RKO (cell line): ENCODE results near the gene KEL.

ENCODE experiments used
- DNase-seq: peaks from one replicate; pipeline ENCODE4 v3.0.0-alpha.2; 2016; ENCODE audit warnings: low spot score

KEL gene

GRCh38 chr7:142898377-142899170 is 63.6 kb downstream of the KEL start:
- no peak for DNase-seq

GRCh38 chr7:142897691-142898090 is 64.5 kb downstream of the KEL start:
- no peak for DNase-seq

GRCh38 chr7:142896741-142897379 is 65.3 kb downstream of the KEL start:
- DNase-seq, result no peak

- no peak for DNase-seq
These were observed 66.0 kb downstream of the KEL start for GRCh38 chr7:142896151-142896550.

GRCh38 chr7:142894985-142895593 is 67.1 kb downstream of the KEL start:
- no peak for DNase-seq

- DNase-seq, result no peak
These were observed 67.8 kb downstream of the KEL start for GRCh38 chr7:142894112-142894984.

- no peak for DNase-seq
These were observed 69.2 kb downstream of the KEL start for GRCh38 chr7:142892951-142893350.

- no peak for DNase-seq
These were observed 70.6 kb downstream of the KEL start for GRCh38 chr7:142891490-142892082.
